PFSK-1 (cell line): ENCODE data around the gene MRAS.

Source experiments
- FOXP2 ChIP-seq: optimal IDR thresholded peaks from 2 replicates; pipeline ENCODE3; 2011; ENCODE audit warnings: borderline replicate concordance, control low read depth, inconsistent platforms; ENCODE audit not compliant: insufficient read depth; ENCODE audit errors: extremely low read length, extremely low read depth
- POLR2AphosphoS5 ChIP-seq: IDR thresholded peaks from 2 replicates; pipeline ENCODE4 v1.6.1; 2012; ENCODE audit warnings: low read depth, mild to moderate bottlenecking, control low read depth, low read length, moderate library complexity
- SIN3A ChIP-seq: IDR thresholded peaks from 2 replicates; pipeline ENCODE4 v1.6.1; 2012; ENCODE audit warnings: mild to moderate bottlenecking, low read length, moderate library complexity, borderline replicate concordance; ENCODE audit not compliant: insufficient read depth
- TAF1 ChIP-seq: IDR thresholded peaks from 2 replicates; pipeline ENCODE4 v1.6.1; 2012; ENCODE audit warnings: low read length, control low read depth, borderline replicate concordance; ENCODE audit not compliant: insufficient read depth

DNA sequence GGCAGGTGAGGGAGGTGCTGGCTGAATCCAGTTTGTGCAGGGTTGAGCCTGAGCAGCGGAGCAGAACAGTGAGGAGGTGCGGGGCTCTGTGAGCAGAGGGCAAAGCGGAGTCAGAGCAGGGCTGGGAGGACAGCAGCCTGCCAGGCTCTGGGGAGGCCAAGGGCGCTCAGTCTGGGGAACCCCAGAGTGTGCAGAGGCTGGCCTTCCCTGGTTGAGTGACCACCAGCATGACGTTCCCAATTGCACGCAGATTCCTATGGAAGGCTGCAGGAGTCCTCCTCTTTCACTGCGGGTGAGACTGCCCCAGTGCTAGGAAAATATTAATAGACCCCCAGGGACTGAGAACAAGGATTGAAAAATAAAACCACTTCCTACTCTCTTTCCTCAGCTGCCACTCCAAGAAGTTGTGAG is 13.2 kb downstream of the MRAS start:
- TF ChIP-seq SIN3A (no peak), POLR2AphosphoS5 (no peak), TAF1 (no peak), FOXP2 (no peak)
